ENCODE results near the gene ASNS.

Gene ASNS

DNA sequence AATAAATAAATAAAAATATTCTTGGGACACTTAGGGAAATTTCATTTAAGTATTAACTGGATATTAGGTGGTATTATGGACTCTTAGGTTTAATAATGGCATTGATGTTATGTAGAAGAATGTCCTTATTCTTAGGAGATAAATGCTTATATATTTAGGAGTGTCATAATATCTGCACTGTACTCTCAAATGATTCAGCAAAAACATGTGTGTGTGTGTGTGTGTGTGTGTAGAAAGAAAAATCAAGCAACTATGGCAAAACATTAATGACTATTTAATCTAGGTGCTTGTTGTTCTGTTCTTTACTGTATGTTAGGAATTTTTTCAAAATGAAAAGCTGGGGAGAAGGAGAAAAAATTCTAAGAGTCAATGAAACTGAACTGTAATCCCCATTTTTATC lies 3.9 kb downstream of the ASNS start:
- Histone ChIP-seq H3K27ac (ENCODE audit: low read length) (no peak overlapping the region), H3K36me3 (ENCODE audit: insufficient read depth, low read length) (no peaks in the 10 kb centered on the region), H3K79me2 (ENCODE audit: insufficient read depth, low read length) (no peaks in the 10 kb centered on the region), H3K4me2 (ENCODE audit: insufficient read depth, low read length) (no peak overlapping the region), H3K4me1 (ENCODE audit: insufficient read depth, low read length) (no peaks in the 10 kb centered on the region), H4K20me1 (ENCODE audit: insufficient read depth, low read length) (no peaks in the 10 kb centered on the region), H3K9me3 (ENCODE audit: insufficient read depth, low read length, severe bottlenecking) (no peaks in the 10 kb centered on the region), H3K27me3 (ENCODE audit: insufficient read depth, low read length, poor library complexity) (no peaks in the 10 kb centered on the region), H2AFZ (ENCODE audit: low read depth, low read length) (no peak overlapping the region), H3K9ac (ENCODE audit: low read depth, low read length) (no peak overlapping the region), H3K4me3 (ENCODE audit: low read depth in 1 of 2, low read length in 2 of 2) (no peak overlapping the region)
- ATAC-seq (ENCODE audit: insufficient read depth, low read depth) (no peak), DNase-seq (no peak)
- TF ChIP-seq EZH2 (IDR thresholded peaks at IDR 0.05; ENCODE audit: borderline replicate concordance, low read depth, low read length, severe bottlenecking): no peak
- TF ChIP-seq, protein P1, sequence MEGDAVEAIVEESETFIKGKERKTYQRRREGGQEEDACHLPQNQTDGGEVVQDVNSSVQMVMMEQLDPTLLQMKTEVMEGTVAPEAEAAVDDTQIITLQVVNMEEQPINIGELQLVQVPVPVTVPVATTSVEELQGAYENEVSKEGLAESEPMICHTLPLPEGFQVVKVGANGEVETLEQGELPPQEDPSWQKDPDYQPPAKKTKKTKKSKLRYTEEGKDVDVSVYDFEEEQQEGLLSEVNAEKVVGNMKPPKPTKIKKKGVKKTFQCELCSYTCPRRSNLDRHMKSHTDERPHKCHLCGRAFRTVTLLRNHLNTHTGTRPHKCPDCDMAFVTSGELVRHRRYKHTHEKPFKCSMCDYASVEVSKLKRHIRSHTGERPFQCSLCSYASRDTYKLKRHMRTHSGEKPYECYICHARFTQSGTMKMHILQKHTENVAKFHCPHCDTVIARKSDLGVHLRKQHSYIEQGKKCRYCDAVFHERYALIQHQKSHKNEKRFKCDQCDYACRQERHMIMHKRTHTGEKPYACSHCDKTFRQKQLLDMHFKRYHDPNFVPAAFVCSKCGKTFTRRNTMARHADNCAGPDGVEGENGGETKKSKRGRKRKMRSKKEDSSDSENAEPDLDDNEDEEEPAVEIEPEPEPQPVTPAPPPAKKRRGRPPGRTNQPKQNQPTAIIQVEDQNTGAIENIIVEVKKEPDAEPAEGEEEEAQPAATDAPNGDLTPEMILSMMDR (IDR thresholded peaks at IDR 0.05; ENCODE audit: borderline replicate concordance, extremely low read depth, low read length, poor library complexity, severe bottlenecking): no peak

DNA sequence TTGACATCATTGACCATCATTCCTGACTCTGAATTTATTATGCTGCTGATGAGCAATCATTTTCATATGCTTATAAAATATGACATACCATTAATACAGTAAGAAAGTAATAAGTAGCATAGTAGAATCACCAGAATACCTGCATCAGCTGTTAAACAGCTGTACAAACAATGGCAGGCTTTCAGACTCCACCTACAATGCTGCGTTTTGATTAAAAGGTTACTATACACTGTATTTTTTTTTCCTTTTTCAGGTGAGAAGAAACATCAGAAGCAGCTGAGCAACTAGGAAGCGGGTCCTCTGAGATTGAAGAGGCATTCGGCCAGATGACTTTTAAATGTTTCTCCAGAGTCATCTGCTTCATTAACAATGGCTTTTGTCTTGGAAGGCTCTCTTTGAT lies 7.1 kb downstream of the ASNS start:
- no peaks in the 10 kb centered on the region for H3K79me2 ChIP-seq (ENCODE audit: insufficient read depth, low read length)
- no peaks in the 10 kb centered on the region for H3K4me1 ChIP-seq (ENCODE audit: insufficient read depth, low read length)
- H3K4me3 ChIP-seq (ENCODE audit: low read depth in 1 of 2, low read length in 2 of 2): no peak overlapping the region
- TF ChIP-seq EZH2 (IDR thresholded peaks at IDR 0.05; ENCODE audit: borderline replicate concordance, low read depth, low read length, severe bottlenecking): no peak
- TF ChIP-seq, protein P1 (IDR thresholded peaks at IDR 0.05; ENCODE audit: borderline replicate concordance, extremely low read depth, low read length, poor library complexity, severe bottlenecking): no peak
- no peaks in the 10 kb centered on the region for H4K20me1 ChIP-seq (ENCODE audit: insufficient read depth, low read length)
- H3K27me3 ChIP-seq (ENCODE audit: insufficient read depth, low read length, poor library complexity): no peaks in the 10 kb centered on the region
- no peak overlapping the region for H3K4me2 ChIP-seq (ENCODE audit: insufficient read depth, low read length)
- ATAC-seq (ENCODE audit: insufficient read depth, low read depth) (no peak), DNase-seq (no peak)
- no peak overlapping the region for H3K27ac ChIP-seq (ENCODE audit: low read length)
- no peaks in the 10 kb centered on the region for H3K9me3 ChIP-seq (ENCODE audit: insufficient read depth, low read length, severe bottlenecking)
- no peak overlapping the region for H2AFZ ChIP-seq (ENCODE audit: low read depth, low read length)
- H3K9ac ChIP-seq (ENCODE audit: low read depth, low read length): no peak overlapping the region
- no peaks in the 10 kb centered on the region for H3K36me3 ChIP-seq (ENCODE audit: insufficient read depth, low read length)

DNA sequence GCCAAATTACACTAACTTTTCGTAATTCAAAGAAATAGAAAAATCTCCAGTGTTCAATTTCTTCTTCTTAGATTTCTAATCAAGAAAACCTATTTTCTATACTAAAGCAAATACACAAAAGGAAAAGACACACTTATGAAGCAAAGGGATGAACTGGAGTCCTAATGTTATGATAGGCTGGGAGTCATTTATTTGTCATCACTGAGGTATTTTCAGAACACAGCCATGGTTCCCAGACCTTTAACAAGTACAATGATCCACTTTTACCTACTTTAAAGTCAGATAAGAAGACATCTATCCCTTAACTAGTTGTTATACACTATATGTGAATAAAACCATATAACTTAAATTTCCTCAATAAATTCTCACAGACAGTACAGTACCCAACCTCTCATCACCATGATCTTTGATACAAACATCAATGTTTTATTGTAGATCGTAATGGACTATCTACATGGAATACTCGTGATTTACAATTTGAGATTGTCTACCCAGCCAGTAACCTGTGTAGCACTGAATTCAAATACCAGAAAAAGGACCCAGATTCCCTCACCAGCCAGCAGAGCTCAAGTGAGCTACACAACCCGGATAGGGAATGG lies 12.5 kb downstream of the ASNS start:
- Histone ChIP-seq H3K4me1 (ENCODE audit: insufficient read depth, low read length) (no peaks in the 10 kb centered on the region), H3K4me2 (ENCODE audit: insufficient read depth, low read length) (no peak overlapping the region), H3K9me3 (ENCODE audit: insufficient read depth, low read length, severe bottlenecking) (no peaks in the 10 kb centered on the region), H3K27ac (ENCODE audit: low read length) (no peak overlapping the region), H2AFZ (ENCODE audit: low read depth, low read length) (no peak overlapping the region), H4K20me1 (ENCODE audit: insufficient read depth, low read length) (no peaks in the 10 kb centered on the region), H3K9ac (ENCODE audit: low read depth, low read length) (no peak overlapping the region), H3K27me3 (ENCODE audit: insufficient read depth, low read length, poor library complexity) (no peaks in the 10 kb centered on the region), H3K79me2 (ENCODE audit: insufficient read depth, low read length) (no peaks in the 10 kb centered on the region), H3K36me3 (ENCODE audit: insufficient read depth, low read length) (no peaks in the 10 kb centered on the region), H3K4me3 (ENCODE audit: low read depth in 1 of 2, low read length in 2 of 2) (no peak overlapping the region)
- TF ChIP-seq, protein P1 (IDR thresholded peaks at IDR 0.05; ENCODE audit: borderline replicate concordance, extremely low read depth, low read length, poor library complexity, severe bottlenecking): no peak
- no peak for TF ChIP-seq EZH2 (IDR thresholded peaks at IDR 0.05; ENCODE audit: borderline replicate concordance, low read depth, low read length, severe bottlenecking)
- ATAC-seq (ENCODE audit: insufficient read depth, low read depth) (no peak), DNase-seq (no peak)

Measured in DND-41 (cell line).